ENCODE data around the gene APOBEC2.
"Not testable (repeated sequence)": the region's sequence is repeated elsewhere in the genome, so short reads cannot be mapped to it uniquely, and the experiment has no call there.

The APOBEC2 gene

GRCh38 chr6:41053041-41053440 lies at the start of gene APOBEC2:
TSS of gene APOBEC2 (plus strand) at chr6:41053202. CDS start at chr6:41053348, 146 bp downstream.
- Histone ChIP-seq H3K9ac (ENCODE audit: insufficient read length, low read depth) (no peak within 1 kb of the TSS), H3K4me1 (ENCODE audit: insufficient read depth, insufficient read length) (no peaks in the 10 kb centered on the region)
- DNase-seq (ENCODE audit: low read depth, low spot score): no peak

DNA sequence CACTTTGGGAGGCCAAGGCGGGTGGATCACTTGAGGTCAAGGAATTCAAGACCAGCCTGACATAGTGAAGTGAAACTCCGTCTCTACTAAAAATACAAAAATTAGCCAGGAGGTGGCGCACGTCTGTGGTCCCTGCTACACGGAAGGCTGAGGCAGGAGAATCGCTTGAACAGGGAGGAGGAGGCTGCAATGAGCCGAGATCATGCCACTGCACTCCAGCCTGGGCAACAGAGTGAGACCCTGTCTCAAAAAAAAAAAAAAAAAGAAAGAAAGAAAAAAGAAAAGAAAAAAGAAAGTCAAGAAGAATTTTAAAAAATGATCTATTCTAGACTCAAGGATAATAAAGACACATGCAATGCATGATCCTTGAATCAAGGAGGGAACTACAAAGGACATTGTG lies 46.8 kb upstream of the APOBEC2 start:
- not testable (repeated sequence) for H3K9ac ChIP-seq (ENCODE audit: insufficient read length, low read depth); H3K9me3 ChIP-seq (ENCODE audit: insufficient read depth, low read length); H3K36me3 ChIP-seq (ENCODE audit: insufficient read depth, insufficient read length, low read length); H3K4me1 ChIP-seq (ENCODE audit: insufficient read depth, insufficient read length); H3K27me3 ChIP-seq (ENCODE audit: insufficient read depth, insufficient read length); H3K4me3 ChIP-seq (ENCODE audit: insufficient read length, low read depth)
- peak; percentile 35 for DNase-seq (ENCODE audit: low read depth, low spot score)

More at GRCh38 chr6:41053041-41053440, at the start of gene APOBEC2:
- TF ChIP-seq ZNF274 (IDR thresholded peaks at IDR 0.05; ENCODE audit: low read depth, low read length): no peak
- no peak for TF ChIP-seq SUZ12 (IDR thresholded peaks at IDR 0.05; ENCODE audit: extremely low read depth, insufficient read depth, insufficient read length)
- no peak for TF ChIP-seq YY1 (IDR thresholded peaks at IDR 0.05; ENCODE audit: insufficient read depth, insufficient read length)
- no peaks in the 10 kb centered on the region for H3K9me3 ChIP-seq (ENCODE audit: insufficient read depth, low read length)
- no peak within 1 kb of the TSS for H3K4me3 ChIP-seq (ENCODE audit: insufficient read length, low read depth)
- H3K27me3 ChIP-seq (ENCODE audit: insufficient read depth, insufficient read length): no peaks in the 10 kb centered on the region
- H3K36me3 ChIP-seq (ENCODE audit: insufficient read depth, insufficient read length, low read length): no peaks in the 10 kb centered on the region

GRCh38 chr6:41006980-41007379 lies 46.0 kb upstream of the APOBEC2 start:
- not testable (repeated sequence) for H3K9ac ChIP-seq (ENCODE audit: insufficient read length, low read depth); H3K27me3 ChIP-seq (ENCODE audit: insufficient read depth, insufficient read length); H3K4me3 ChIP-seq (ENCODE audit: insufficient read length, low read depth); DNase-seq (ENCODE audit: low read depth, low spot score); H3K9me3 ChIP-seq (ENCODE audit: insufficient read depth, low read length); H3K4me1 ChIP-seq (ENCODE audit: insufficient read depth, insufficient read length); H3K36me3 ChIP-seq (ENCODE audit: insufficient read depth, insufficient read length, low read length)

- DNase-seq (ENCODE audit: low read depth, low spot score): no peak
- Histone ChIP-seq H3K4me1 (ENCODE audit: insufficient read depth, insufficient read length) (no peaks in the 10 kb centered on the region), H3K27me3 (ENCODE audit: insufficient read depth, insufficient read length) (no peaks in the 10 kb centered on the region), H3K36me3 (ENCODE audit: insufficient read depth, insufficient read length, low read length) (no peaks in the 10 kb centered on the region), H3K9me3 (ENCODE audit: insufficient read depth, low read length) (no peaks in the 10 kb centered on the region), H3K9ac (ENCODE audit: insufficient read length, low read depth) (no peak overlapping the region), H3K4me3 (ENCODE audit: insufficient read length, low read depth) (no peak overlapping the region)
- TF ChIP-seq YY1 (IDR thresholded peaks at IDR 0.05; ENCODE audit: insufficient read depth, insufficient read length) (no peak), ZNF274 (IDR thresholded peaks at IDR 0.05; ENCODE audit: low read depth, low read length) (no peak), SUZ12 (IDR thresholded peaks at IDR 0.05; ENCODE audit: extremely low read depth, insufficient read depth, insufficient read length) (no peak)
These were observed 45.0 kb upstream of the APOBEC2 start for GRCh38 chr6:41008011-41008410.

- no peaks in the 10 kb centered on the region for H3K36me3 ChIP-seq (ENCODE audit: insufficient read depth, insufficient read length, low read length)
- TF ChIP-seq YY1 (IDR thresholded peaks at IDR 0.05; ENCODE audit: insufficient read depth, insufficient read length) (no peak), ZNF274 (IDR thresholded peaks at IDR 0.05; ENCODE audit: low read depth, low read length) (no peak), SUZ12 (IDR thresholded peaks at IDR 0.05; ENCODE audit: extremely low read depth, insufficient read depth, insufficient read length) (no peak)
- no peak overlapping the region for H3K4me3 ChIP-seq (ENCODE audit: insufficient read length, low read depth)
- no peaks in the 10 kb centered on the region for H3K27me3 ChIP-seq (ENCODE audit: insufficient read depth, insufficient read length)
- no peak for DNase-seq (ENCODE audit: low read depth, low spot score)
- no peaks in the 10 kb centered on the region for H3K4me1 ChIP-seq (ENCODE audit: insufficient read depth, insufficient read length)
- no peaks in the 10 kb centered on the region for H3K9me3 ChIP-seq (ENCODE audit: insufficient read depth, low read length)
- H3K9ac ChIP-seq (ENCODE audit: insufficient read length, low read depth): no peak overlapping the region
These were observed 43.3 kb upstream of the APOBEC2 start for GRCh38 chr6:41009669-41010068.

- Histone ChIP-seq H3K36me3 (ENCODE audit: insufficient read depth, insufficient read length, low read length) (no peaks in the 10 kb centered on the region), H3K27me3 (ENCODE audit: insufficient read depth, insufficient read length) (no peaks in the 10 kb centered on the region), H3K9me3 (ENCODE audit: insufficient read depth, low read length) (no peaks in the 10 kb centered on the region), H3K4me3 (ENCODE audit: insufficient read length, low read depth) (no peak overlapping the region), H3K9ac (ENCODE audit: insufficient read length, low read depth) (no peak overlapping the region), H3K4me1 (ENCODE audit: insufficient read depth, insufficient read length) (peaks cover 2% of the 10 kb centered on the region)
- TF ChIP-seq ZNF274 (IDR thresholded peaks at IDR 0.05; ENCODE audit: low read depth, low read length) (no peak), SUZ12 (IDR thresholded peaks at IDR 0.05; ENCODE audit: extremely low read depth, insufficient read depth, insufficient read length) (no peak), YY1 (IDR thresholded peaks at IDR 0.05; ENCODE audit: insufficient read depth, insufficient read length) (no peak)
- no peak for DNase-seq (ENCODE audit: low read depth, low spot score)
These were observed 41.3 kb upstream of the APOBEC2 start for GRCh38 chr6:41011673-41012072.

DNA sequence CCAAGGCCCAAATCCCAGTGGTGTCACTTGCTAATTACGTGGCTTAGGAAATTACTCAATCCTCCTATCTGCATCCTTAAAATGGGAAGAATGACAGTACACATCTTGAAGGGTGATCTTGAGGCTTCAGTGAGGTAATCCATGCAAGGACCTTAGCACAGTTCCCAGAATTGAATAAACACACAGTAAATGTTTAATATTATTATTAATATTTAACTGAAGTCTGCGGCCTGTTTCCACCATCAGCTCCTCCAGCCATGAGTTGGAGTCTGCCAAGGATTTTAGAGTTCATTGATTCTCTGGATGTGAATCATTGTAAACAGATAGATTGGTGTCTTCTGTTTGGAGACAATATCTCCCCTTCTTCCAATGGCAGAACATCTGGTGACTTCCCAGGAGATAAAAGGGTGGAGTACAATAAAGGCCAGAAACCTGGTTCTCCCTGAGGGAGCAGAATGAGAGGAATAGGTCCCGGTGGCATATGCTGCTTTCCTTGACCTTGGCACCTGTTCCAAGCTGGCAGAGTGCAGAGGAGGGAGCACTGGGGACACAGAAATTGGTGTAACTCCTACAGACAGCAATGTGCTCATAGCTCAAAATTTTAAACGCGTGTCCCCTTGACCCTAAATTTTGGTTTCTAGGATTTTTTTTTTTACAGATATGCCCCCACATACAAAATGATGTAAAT lies 39.4 kb upstream of the APOBEC2 start:
- DNase-seq (ENCODE audit: low read depth, low spot score): no peak
- no peak overlapping the region for H3K4me3 ChIP-seq (ENCODE audit: insufficient read length, low read depth)
- TF ChIP-seq SUZ12 (IDR thresholded peaks at IDR 0.05; ENCODE audit: extremely low read depth, insufficient read depth, insufficient read length) (no peak), YY1 (IDR thresholded peaks at IDR 0.05; ENCODE audit: insufficient read depth, insufficient read length) (no peak), ZNF274 (IDR thresholded peaks at IDR 0.05; ENCODE audit: low read depth, low read length) (no peak)
- H3K27me3 ChIP-seq (ENCODE audit: insufficient read depth, insufficient read length): no peaks in the 10 kb centered on the region
- H3K36me3 ChIP-seq (ENCODE audit: insufficient read depth, insufficient read length, low read length): no peaks in the 10 kb centered on the region
- peaks cover 2% of the 10 kb centered on the region for H3K4me1 ChIP-seq (ENCODE audit: insufficient read depth, insufficient read length)
- H3K9ac ChIP-seq (ENCODE audit: insufficient read length, low read depth): no peak overlapping the region
- no peaks in the 10 kb centered on the region for H3K9me3 ChIP-seq (ENCODE audit: insufficient read depth, low read length)

DNA sequence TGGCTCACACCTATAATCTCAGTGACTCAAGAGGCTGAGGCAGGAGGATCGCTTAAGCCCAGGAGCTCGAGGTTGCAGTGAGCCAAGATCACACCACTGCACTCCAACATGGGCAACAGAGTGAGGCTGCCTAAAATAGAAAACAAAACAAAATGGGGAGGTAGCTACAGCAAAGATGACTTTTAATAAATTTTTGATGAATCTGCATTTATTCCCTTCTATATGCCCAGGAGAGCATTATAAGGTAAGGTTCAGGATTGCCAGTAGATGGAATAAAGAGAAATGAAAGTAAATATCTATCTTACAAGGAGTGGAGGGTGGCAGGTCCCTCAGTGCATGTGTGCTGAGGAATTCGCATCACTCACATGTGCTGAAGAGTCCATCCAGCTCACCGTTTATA lies 38.2 kb upstream of the APOBEC2 start:
- Histone ChIP-seq H3K9me3 (ENCODE audit: insufficient read depth, low read length) (no peaks in the 10 kb centered on the region), H3K4me3 (ENCODE audit: insufficient read length, low read depth) (no peak overlapping the region), H3K36me3 (ENCODE audit: insufficient read depth, insufficient read length, low read length) (no peaks in the 10 kb centered on the region), H3K4me1 (ENCODE audit: insufficient read depth, insufficient read length) (peaks cover 2% of the 10 kb centered on the region), H3K9ac (ENCODE audit: insufficient read length, low read depth) (no peak overlapping the region), H3K27me3 (ENCODE audit: insufficient read depth, insufficient read length) (no peaks in the 10 kb centered on the region)
- no peak for TF ChIP-seq YY1 (IDR thresholded peaks at IDR 0.05; ENCODE audit: insufficient read depth, insufficient read length)
- TF ChIP-seq ZNF274 (IDR thresholded peaks at IDR 0.05; ENCODE audit: low read depth, low read length): no peak
- no peak for TF ChIP-seq SUZ12 (IDR thresholded peaks at IDR 0.05; ENCODE audit: extremely low read depth, insufficient read depth, insufficient read length)
- no peak for DNase-seq (ENCODE audit: low read depth, low spot score)

DNA sequence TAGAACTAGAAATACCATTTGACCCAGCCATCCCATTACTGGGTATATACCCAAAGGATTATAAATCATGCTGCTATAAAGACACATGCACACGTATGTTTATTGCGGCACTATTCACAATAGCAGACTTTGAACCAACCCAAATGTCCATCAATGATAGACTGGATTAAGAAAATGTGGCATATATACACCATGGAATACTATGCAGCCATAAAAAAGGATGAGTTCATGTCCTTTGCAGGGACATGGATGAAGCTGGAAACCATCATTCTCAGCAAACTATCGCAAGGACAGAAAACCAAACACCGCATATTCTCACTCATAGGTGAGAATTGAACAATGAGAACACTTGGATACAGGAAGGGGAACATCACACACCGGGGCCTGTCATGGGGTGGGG lies 37.1 kb upstream of the APOBEC2 start:
- H3K9me3 ChIP-seq (ENCODE audit: insufficient read depth, low read length); H3K4me3 ChIP-seq (ENCODE audit: insufficient read length, low read depth); DNase-seq (ENCODE audit: low read depth, low spot score); H3K36me3 ChIP-seq (ENCODE audit: insufficient read depth, insufficient read length, low read length); H3K27me3 ChIP-seq (ENCODE audit: insufficient read depth, insufficient read length); H3K9ac ChIP-seq (ENCODE audit: insufficient read length, low read depth); H3K4me1 ChIP-seq (ENCODE audit: insufficient read depth, insufficient read length): not testable (repeated sequence)
